ENCODE measurements around the gene FLNA. TPM values are rescaled to one million over a fixed set of nuclear protein-coding genes. Genes with fewer than 3 reads are reported as not detected.

The FLNA gene
- total RNA-seq, 1 experiment from 2014 or later: 1,210 TPM

DNA sequence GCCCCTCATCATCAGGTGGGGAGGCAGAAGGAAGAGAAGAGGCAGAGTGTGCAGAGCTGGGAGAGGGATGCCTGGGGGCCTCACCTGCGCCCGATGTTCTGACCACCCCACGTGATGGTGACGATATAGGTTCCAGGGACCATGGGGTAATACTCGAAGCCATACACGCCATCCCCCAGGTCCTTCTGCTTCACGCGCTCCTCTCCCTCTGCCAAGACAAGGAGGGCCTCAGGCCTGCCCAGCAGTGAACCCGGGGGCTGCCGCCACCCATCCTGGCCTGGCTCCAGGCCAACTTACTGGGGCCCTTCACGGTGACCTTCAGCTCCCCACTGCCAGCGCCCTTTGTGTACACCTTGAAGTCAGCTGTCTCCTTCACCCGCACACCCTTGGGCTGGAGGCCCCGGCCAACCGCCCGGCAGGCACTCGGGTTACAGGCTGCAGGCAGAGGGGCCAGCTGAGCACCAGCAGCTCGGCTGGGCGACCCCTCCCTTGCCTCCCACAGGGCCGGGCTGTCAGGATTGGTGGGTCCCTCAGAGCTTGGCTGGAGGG, 9.3 kb downstream of the FLNA start:
- no peak for TF ChIP-seq EZH2 (IDR thresholded peaks at IDR 0.05; ENCODE audit: borderline replicate concordance, low read depth, low read length, poor library complexity, severe bottlenecking)
- TF ChIP-seq, protein P1, sequence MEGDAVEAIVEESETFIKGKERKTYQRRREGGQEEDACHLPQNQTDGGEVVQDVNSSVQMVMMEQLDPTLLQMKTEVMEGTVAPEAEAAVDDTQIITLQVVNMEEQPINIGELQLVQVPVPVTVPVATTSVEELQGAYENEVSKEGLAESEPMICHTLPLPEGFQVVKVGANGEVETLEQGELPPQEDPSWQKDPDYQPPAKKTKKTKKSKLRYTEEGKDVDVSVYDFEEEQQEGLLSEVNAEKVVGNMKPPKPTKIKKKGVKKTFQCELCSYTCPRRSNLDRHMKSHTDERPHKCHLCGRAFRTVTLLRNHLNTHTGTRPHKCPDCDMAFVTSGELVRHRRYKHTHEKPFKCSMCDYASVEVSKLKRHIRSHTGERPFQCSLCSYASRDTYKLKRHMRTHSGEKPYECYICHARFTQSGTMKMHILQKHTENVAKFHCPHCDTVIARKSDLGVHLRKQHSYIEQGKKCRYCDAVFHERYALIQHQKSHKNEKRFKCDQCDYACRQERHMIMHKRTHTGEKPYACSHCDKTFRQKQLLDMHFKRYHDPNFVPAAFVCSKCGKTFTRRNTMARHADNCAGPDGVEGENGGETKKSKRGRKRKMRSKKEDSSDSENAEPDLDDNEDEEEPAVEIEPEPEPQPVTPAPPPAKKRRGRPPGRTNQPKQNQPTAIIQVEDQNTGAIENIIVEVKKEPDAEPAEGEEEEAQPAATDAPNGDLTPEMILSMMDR (conservative IDR thresholded peaks at IDR 0.05; ENCODE audit: low read depth, low read length): no peak
- ChIA-PET CTCF (no interaction called here), POLR2A (ENCODE audit: low non-redundant PET) (no interaction called here)
- intact Hi-C loops (cut with micrococcal nuclease; ENCODE audit: unreplicated experiment): no loop called here
- Histone ChIP-seq H3K4me3 (ENCODE audit: low read depth, low read length, poor library complexity, severe bottlenecking) (no peak overlapping the region), H3K4me1 (ENCODE audit: insufficient read depth, low read length, poor library complexity, severe bottlenecking) (peaks cover 5% of the 10 kb centered on the region), H3K27me3 (replicated peaks; ENCODE audit: insufficient read depth, low read depth, low read length, poor library complexity) (no peaks in the 10 kb centered on the region), H3K36me3 (ENCODE audit: insufficient read depth, low read length, poor library complexity, severe bottlenecking) (peaks cover 78% of the 10 kb centered on the region), H3K9me3 (ENCODE audit: low read depth, low read length, poor library complexity, severe bottlenecking) (no peaks in the 10 kb centered on the region), H3K27ac (ENCODE audit: low read depth, low read length, poor library complexity, severe bottlenecking) (no peak overlapping the region)
- no TSS peak for BruUV-seq (replicated peaks)
- DNase-seq (ENCODE audit: low spot score): no peak

DNA sequence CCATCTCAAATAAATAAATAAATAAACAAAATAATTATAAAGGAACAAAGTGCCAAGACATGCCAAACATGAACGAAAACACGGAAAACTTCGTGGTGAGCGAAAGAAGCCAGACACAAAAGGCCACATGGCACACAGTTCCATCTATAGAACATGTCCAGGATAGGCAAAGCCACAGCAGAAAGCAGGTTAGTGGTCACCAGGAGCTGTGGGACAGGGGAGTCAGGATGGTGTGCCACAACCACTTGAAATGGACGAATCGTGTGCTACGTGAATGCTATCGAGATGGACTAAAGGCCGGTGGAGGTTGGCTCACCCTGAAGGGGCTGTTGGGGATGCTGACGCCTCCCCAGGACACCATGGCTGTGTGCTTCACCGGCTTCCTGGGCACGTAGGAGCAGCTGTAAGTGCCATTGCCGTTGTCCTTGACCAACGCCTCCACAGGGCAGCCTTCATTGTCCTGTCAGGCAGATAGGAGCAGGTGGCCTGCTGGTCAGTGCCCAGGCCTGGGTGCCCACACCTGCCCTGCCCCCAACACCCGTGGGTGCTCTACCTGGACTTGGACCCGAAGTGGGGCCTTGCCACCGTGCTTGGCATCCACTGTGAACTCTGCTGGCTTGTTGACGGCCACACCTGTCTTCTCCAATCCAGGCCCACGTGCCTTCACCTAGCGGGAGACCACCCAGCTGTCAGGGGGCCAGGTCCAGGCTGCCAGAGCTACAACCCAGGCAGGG, 10.6 kb downstream of the FLNA start:
- Histone ChIP-seq H3K27ac (ENCODE audit: low read depth, low read length, poor library complexity, severe bottlenecking) (no peak overlapping the region), H3K27me3 (replicated peaks; ENCODE audit: insufficient read depth, low read depth, low read length, poor library complexity) (no peaks in the 10 kb centered on the region), H3K9me3 (ENCODE audit: low read depth, low read length, poor library complexity, severe bottlenecking) (no peaks in the 10 kb centered on the region), H3K36me3 (ENCODE audit: insufficient read depth, low read length, poor library complexity, severe bottlenecking) (peaks cover 90% of the 10 kb centered on the region), H3K4me1 (ENCODE audit: insufficient read depth, low read length, poor library complexity, severe bottlenecking) (peaks cover 5% of the 10 kb centered on the region), H3K4me3 (ENCODE audit: low read depth, low read length, poor library complexity, severe bottlenecking) (no peak overlapping the region)
- TF ChIP-seq EZH2 (IDR thresholded peaks at IDR 0.05; ENCODE audit: borderline replicate concordance, low read depth, low read length, poor library complexity, severe bottlenecking): no peak
- TF ChIP-seq, protein P1 (conservative IDR thresholded peaks at IDR 0.05; ENCODE audit: low read depth, low read length): no peak
- ChIA-PET POLR2A (ENCODE audit: low non-redundant PET) (no interaction called here), CTCF (no interaction called here)
- intact Hi-C loops (cut with micrococcal nuclease; ENCODE audit: unreplicated experiment): no loop called here
- no peak for DNase-seq (ENCODE audit: low spot score)
- BruUV-seq (replicated peaks): no TSS peak

DNA sequence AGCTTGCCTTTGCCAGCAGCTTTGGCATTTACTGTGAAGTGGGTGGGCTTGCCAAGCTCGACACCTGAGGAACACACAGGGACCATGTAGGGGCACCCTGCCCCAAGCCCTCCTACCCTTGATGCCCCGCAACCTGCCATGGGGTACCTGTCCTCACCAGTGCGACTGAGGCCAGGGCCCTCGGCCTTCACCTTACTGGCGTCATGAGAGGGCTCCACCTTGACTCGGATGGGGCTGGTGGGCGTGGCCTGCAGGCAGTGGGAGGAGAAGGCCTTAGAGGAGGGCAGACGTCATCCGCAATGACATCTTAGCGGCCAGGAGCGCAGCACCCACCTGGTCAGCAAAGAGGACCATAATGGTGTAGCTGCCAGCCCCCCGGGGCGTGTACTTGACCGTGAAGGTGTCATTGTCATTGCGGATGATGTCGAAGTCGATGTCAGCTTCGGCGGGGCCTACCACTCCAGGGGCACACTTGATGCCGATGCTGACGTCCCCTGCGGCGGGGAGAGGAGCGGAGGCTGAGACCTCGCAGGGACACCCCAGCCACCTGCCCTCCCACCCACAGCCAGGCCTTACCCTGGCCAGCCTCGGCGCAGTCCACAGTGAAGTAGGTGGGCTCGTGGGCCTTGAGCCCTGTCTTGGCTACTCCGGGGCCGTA, 12.2 kb downstream of the FLNA start:
- no TSS peak for BruUV-seq (replicated peaks)
- peaks cover 96% of the 10 kb centered on the region for H3K36me3 ChIP-seq (ENCODE audit: insufficient read depth, low read length, poor library complexity, severe bottlenecking)

More for the DNA sequence above, 12.2 kb downstream of the FLNA start:
- intact Hi-C loops (cut with micrococcal nuclease; ENCODE audit: unreplicated experiment): no loop called here
- Histone ChIP-seq H3K4me3 (ENCODE audit: low read depth, low read length, poor library complexity, severe bottlenecking) (no peak overlapping the region), H3K4me1 (ENCODE audit: insufficient read depth, low read length, poor library complexity, severe bottlenecking) (no peaks in the 10 kb centered on the region), H3K27me3 (replicated peaks; ENCODE audit: insufficient read depth, low read depth, low read length, poor library complexity) (no peaks in the 10 kb centered on the region), H3K9me3 (ENCODE audit: low read depth, low read length, poor library complexity, severe bottlenecking) (no peaks in the 10 kb centered on the region), H3K27ac (ENCODE audit: low read depth, low read length, poor library complexity, severe bottlenecking) (no peak overlapping the region)
- no peak for DNase-seq (ENCODE audit: low spot score)
- TF ChIP-seq, protein P1 (conservative IDR thresholded peaks at IDR 0.05; ENCODE audit: low read depth, low read length): no peak
- no peak for TF ChIP-seq EZH2 (IDR thresholded peaks at IDR 0.05; ENCODE audit: borderline replicate concordance, low read depth, low read length, poor library complexity, severe bottlenecking)
- ChIA-PET CTCF (no interaction called here), POLR2A (ENCODE audit: low non-redundant PET) (no interaction called here)

All from A673 (cell line).